Gastrocnemius medialis (tissue), 4 donors: ENCODE measurements around the gene VWA3A.

Experiments used
- CTCF ChIP-seq, 5 experiments: fragments of 450-650 bp in 3 of 5; fragments of 200-600 bp in 2 of 5; sonication (generic) in 2 of 5; IDR thresholded peaks in 4 of 5; conservative IDR thresholded peaks in 1 of 5; 1 replicate in 4 of 5; 2 replicates in 1 of 5; pipeline ENCODE4 v1.5.1; 2016 to 2019; ENCODE audit warnings: antibody characterized with exemption in 5 of 5, mild to moderate bottlenecking in 3 of 5, moderate library complexity in 3 of 5
- POLR2A ChIP-seq, 2 donors: fragments of 450-650 bp; IDR thresholded peaks; one replicate each; pipeline ENCODE4 v1.6.1; 2017; ENCODE audit warnings: antibody characterized with exemption in 2 of 2, mild to moderate bottlenecking in 2 of 2, moderate library complexity in 2 of 2

- TF ChIP-seq CTCF (IDR thresholded peaks at IDR 0.05 in 4 of 5, conservative IDR thresholded peaks at IDR 0.05 in 1 of 5) (no peak), POLR2A (IDR thresholded peaks at IDR 0.05) (no peak)
Observed at GRCh38 chr16:22183335-22183734, 91.0 kb downstream of the VWA3A start.
